ENCODE results near the gene P2RY14.
"Not testable (repeated sequence)": the region's sequence is repeated elsewhere in the genome, so short reads cannot be mapped to it uniquely, and the experiment has no call there.

Gene P2RY14

DNA sequence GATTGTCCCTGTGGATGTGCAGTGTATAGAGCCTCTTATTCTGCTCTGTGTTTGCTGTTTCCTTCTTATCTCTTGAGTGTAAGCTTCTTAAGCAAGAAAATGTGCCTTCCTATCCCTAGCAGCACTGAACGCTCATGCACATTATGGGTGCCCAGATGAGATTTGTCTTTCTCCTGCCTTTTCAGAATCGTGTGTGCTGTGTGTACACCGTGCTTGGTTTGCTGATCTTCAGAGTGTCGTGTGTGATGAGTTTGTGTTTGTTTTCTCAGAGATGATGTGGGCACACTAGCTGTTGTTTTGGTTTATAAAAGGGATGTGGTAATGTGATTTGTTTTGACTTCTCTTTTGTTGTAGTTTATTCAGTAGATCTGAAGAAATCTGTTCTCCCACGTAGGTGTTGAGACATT is 95.1 kb downstream of the P2RY14 start:
- Histone ChIP-seq H3K9ac (ENCODE audit: low read depth, low read length) (no peak overlapping the region), H3K36me3 (ENCODE audit: insufficient read depth, low read length) (no peaks in the 10 kb centered on the region), H3K9me3 (ENCODE audit: control insufficient read depth, insufficient read depth, low read length) (no peaks in the 10 kb centered on the region), H3K4me1 (ENCODE audit: insufficient read depth, low read length) (peaks cover 5% of the 10 kb centered on the region; the same call in 1 of the 2 replicates)

DNA sequence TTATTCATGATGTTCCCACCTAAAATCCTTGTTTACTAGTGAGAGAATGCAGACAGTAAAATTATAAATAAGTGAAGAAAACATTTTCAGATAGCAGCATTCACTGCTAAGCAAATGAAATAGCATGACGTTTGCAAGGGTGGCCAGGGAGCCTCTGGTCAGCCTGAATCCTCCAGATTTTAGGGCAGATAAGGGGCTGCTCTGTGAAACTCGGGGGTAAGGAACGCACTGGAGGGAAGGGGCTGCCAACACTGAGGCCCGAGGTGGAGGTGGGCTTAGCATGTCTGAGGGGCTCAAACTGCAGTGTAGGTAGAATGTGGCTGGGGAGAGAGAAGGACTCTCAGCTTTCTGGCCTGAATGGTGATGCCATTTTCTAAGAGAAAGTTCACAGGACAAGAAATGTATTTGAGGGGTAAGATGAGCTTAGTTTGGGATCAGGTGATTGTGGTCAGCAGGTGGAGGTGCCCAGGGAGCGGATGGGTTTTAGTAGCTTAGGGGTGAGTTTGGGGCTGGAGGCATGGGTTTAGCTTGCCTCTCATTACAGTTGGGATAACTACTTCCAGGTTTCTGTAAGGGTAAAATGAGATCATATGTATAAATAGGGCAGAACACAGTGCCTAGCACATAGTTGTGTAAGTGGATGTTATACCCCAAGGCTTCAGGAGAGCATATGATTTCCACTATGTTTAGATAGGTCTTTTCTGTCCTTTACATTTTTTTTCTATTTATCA is 95.8 kb downstream of the P2RY14 start:
- peaks cover 7% of the 10 kb centered on the region; the same call in 1 of the 2 replicates for H3K4me1 ChIP-seq (ENCODE audit: insufficient read depth, low read length)
- no peaks in the 10 kb centered on the region for H3K9me3 ChIP-seq (ENCODE audit: control insufficient read depth, insufficient read depth, low read length)
- H3K9ac ChIP-seq (ENCODE audit: low read depth, low read length), result no peak overlapping the region
- no peaks in the 10 kb centered on the region for H3K36me3 ChIP-seq (ENCODE audit: insufficient read depth, low read length)

DNA sequence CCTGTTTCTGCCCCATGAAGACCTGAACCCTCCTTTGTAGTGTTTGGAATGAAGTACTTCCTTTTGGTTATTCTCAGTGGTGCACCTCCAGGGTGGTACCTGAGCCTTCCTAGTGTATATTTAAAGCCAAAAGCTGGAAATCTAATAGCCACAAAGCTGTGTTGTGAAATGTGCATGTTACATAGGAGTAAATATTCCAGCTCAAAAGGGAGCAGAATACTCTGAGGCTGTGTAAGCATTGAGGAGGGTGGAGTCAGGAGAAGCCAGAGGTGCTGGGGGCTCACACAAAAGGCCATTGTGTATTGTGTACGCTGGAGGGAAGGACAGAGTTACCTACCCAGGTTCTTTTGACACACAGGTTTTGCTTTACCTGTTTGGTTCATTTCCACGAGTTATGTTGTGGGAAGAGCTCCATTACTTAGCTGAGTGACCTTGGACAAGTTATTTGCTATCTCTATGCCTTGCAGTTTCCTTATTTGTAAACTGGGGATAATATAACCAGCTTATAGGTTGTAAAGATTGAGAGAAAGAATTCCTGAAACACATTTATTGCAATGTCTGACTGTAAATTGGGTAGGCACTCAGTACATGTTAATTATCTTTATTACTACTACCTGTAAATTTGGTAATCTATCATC is 100.0 kb downstream of the P2RY14 start:
- Histone ChIP-seq H3K4me1 (ENCODE audit: insufficient read depth, low read length) (peaks cover 3% of the 10 kb centered on the region; the same call in 1 of the 2 replicates), H3K36me3 (ENCODE audit: insufficient read depth, low read length) (no peaks in the 10 kb centered on the region), H3K9me3 (ENCODE audit: control insufficient read depth, insufficient read depth, low read length) (no peaks in the 10 kb centered on the region), H3K9ac (ENCODE audit: low read depth, low read length) (no peak overlapping the region)

DNA sequence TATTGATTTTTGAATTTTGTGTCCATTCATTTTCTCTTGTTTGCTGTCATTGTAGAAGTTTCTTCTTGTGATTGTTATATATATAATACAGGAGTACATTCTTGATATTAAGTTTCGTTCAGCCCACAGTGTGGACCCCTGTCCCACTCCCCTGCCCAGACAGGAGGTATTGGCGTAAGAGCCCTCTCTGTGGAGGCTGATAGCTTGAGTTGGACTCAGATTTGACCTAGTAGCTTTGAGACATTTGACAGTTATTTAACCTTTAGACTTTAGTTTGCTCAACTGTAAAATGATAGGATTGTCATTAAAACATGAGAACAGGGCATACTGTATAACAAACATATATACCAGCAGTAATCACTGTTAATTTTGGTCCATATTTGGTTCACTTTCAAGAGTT is 102.4 kb downstream of the P2RY14 start:
- Histone ChIP-seq H3K9me3 (ENCODE audit: control insufficient read depth, insufficient read depth, low read length) (no peaks in the 10 kb centered on the region), H3K4me1 (ENCODE audit: insufficient read depth, low read length) (peaks cover 3% of the 10 kb centered on the region; the same call in 1 of the 2 replicates), H3K36me3 (ENCODE audit: insufficient read depth, low read length) (no peaks in the 10 kb centered on the region), H3K9ac (ENCODE audit: low read depth, low read length) (no peak overlapping the region)

DNA sequence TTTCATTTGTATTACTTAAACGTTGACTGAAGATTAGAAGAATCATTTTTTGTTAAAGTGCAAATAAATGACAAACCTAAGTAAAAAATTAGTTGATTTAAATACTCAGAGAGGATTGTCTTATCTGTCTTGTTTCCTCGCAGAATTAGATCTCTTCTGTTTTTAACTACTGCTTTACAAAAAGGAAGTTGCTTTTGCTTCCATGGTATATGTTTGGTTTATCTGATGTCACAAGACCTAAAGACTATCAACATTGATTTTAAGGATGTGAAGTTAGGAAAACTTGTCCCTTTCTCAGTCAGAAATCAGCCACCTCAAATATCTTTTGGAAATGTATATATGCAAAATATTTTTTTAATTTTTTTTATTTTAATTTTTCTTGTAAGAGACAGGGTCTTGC is 104.0 kb downstream of the P2RY14 start:
- H3K4me1 ChIP-seq (ENCODE audit: insufficient read depth, low read length), result peaks cover 3% of the 10 kb centered on the region; the same call in 1 of the 2 replicates
- no peaks in the 10 kb centered on the region for H3K36me3 ChIP-seq (ENCODE audit: insufficient read depth, low read length)
- H3K9ac ChIP-seq (ENCODE audit: low read depth, low read length), result no peak overlapping the region
- H3K9me3 ChIP-seq (ENCODE audit: control insufficient read depth, insufficient read depth, low read length), result no peaks in the 10 kb centered on the region

DNA sequence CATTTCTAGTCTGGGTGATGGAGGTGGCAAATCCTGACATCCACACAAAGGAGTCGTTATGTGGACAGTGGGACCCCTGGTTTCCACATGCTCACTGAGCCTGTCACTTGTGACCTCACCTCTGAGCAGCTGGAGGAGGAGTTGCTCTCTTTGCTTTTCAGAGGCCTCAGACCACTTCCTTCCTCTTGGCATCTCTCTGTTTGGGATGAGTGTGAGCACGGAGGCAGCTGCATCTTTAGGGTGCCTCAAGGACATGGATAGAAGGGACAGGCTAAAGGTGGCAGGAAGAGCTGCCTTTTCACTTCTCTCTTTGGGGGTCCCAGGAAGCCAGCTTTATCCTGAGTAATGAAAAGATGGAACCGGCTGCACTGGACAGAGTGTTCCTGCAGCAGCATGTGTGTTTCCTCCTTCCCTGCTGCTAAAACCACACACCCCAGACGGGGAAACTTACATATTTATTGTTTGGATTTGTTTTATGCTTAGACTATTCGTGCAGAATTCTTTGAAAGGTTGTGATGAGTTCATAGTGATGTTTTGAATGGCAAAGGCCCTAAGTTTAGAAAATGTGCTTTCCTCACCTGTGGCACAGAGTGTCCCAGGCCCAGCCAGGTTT is 107.1 kb downstream of the P2RY14 start:
- H3K4me1 ChIP-seq (ENCODE audit: insufficient read depth, low read length), result no peaks in the 10 kb centered on the region
- H3K9ac ChIP-seq (ENCODE audit: low read depth, low read length), result no peak overlapping the region
- no peaks in the 10 kb centered on the region for H3K36me3 ChIP-seq (ENCODE audit: insufficient read depth, low read length)
- H3K9me3 ChIP-seq (ENCODE audit: control insufficient read depth, insufficient read depth, low read length), result no peaks in the 10 kb centered on the region

DNA sequence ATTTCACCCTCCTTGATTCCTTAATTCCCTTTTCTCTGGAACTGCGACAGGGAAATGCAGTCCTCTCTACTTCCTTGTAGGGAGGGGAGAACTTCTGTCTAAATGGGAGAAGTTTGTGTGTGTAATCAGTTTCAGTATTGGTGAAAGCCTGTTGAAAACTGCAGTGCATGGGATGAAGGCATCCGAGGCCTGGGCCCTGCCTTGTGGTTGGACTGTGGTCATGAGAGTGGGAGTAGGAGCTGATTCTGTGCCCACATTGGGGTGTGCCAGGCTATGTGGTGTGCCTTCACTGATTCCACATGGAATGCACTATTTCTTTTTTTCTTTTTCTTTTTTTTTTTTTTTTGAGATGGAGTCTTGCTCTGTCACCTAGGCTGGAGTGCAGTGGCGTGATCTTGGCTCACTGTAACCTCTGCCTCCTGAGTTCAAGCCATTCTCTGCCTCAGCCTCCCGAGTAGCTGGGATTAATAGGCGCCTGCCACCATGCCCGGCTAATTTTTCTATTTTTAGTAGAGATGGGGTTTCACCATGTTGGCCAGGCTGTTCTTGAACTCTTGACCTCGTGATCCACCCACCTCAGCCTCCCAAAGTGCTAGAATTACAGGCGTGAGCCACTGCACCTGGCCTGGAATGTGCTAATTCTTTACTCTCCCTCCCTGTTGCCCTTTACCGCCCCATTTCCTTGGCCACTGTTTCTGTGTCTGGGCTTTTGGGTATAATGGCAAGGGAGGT is 108.2 kb downstream of the P2RY14 start:
- not testable (repeated sequence) for H3K9ac ChIP-seq (ENCODE audit: low read depth, low read length); H3K9me3 ChIP-seq (ENCODE audit: control insufficient read depth, insufficient read depth, low read length); H3K36me3 ChIP-seq (ENCODE audit: insufficient read depth, low read length); H3K4me1 ChIP-seq (ENCODE audit: insufficient read depth, low read length)

DNA sequence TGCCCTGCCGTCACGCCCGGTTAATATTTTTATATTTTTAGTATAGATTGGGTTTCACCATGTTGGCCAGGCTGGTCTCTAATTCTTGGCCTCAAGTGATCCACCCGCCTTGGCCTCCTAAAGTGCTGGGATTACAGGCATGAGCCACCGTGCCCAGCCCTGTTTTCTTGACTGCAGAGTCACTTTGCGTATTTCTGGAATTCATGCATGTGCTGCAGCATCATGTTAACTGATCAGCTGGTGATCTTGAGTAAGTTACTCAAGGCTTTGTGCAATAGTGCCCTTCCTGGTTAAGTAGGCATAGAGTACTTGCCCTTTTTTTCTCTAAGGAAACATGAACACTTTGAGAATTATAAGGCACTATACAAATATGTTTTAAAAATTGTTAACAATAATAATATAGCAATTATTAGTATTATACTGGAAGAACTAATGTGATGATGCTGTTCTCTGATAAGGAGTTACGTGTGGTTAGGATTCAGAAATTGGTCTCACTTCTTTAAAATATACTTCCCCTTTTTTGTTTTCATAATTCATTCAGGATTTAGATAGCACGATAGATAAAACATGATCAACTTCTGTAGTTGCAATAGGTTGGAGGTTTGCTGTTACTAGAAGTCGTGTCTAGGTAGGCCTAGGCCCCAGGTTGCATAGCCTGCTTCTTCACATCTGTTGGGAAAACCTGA is 108.9 kb downstream of the P2RY14 start:
- H3K9me3 ChIP-seq (ENCODE audit: control insufficient read depth, insufficient read depth, low read length), result no peaks in the 10 kb centered on the region
- no peaks in the 10 kb centered on the region; the same call in 1 of the 2 replicates for H3K36me3 ChIP-seq (ENCODE audit: insufficient read depth, low read length)
- no peak overlapping the region for H3K9ac ChIP-seq (ENCODE audit: low read depth, low read length)
- H3K4me1 ChIP-seq (ENCODE audit: insufficient read depth, low read length), result no peaks in the 10 kb centered on the region

DNA sequence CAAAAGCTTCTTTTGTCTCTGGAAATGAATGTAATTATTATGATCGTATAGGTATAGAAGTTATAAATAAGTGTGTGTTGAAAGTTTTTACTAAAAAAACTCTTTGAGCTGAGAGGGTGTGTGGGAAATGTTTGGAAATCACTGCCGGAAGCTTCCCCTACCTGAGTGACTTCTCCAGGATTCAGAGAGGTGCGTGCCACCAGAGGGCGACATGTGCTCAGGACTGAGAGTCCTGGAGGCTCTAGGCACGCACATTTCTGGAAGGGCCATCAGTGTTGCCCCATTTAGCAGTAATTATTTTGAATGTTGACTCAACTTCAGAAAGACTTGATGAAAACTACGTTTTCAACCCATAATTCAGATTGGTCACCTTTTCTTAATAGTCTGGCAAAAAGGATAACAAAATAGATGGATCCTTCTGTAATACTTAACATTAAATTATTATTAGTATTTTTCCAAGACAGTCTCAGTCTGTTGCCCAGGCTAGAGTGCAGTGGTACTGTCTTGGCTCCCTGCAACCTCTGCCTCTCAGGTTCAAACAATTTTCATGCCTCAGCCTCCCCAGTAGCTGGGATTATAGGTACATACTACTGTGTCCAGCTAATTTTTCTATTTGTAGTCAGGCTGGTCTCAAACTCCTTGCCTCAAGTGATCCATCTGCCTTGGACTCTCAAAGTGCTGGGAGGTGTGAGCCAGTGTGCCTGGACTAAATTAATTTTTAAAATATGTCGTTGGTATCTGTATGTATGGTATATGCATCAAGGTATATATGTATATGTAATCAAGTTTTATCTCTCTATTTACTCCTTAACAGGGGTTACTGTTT is 109.9 kb downstream of the P2RY14 start:
- no peaks in the 10 kb centered on the region for H3K9me3 ChIP-seq (ENCODE audit: control insufficient read depth, insufficient read depth, low read length)
- no peaks in the 10 kb centered on the region for H3K4me1 ChIP-seq (ENCODE audit: insufficient read depth, low read length)

DNA sequence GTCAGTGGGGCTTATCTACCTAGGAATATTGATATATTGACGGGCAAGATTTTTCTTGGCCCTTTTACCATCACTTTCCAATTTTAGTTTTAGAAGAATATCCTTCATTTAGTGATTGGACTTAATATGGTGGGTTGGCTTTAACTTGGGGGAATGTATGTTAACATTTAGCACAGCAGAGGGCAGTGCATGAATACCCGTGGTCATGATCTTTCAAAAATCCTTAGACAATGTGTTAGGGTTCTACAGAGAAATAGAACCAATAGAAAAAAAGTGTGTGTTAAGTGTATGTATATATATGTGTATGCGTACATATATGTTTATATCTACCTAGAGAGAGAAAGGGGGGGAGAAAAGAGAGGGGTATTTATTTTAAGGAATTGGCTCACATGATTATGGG is 112.2 kb downstream of the P2RY14 start:
- Histone ChIP-seq H3K9ac (ENCODE audit: low read depth, low read length) (no peak overlapping the region), H3K9me3 (ENCODE audit: control insufficient read depth, insufficient read depth, low read length) (no peaks in the 10 kb centered on the region), H3K4me1 (ENCODE audit: insufficient read depth, low read length) (no peaks in the 10 kb centered on the region), H3K36me3 (ENCODE audit: insufficient read depth, low read length) (no peaks in the 10 kb centered on the region; the same call in 1 of the 2 replicates)

More for the DNA sequence above, 109.9 kb downstream of the P2RY14 start:
- Histone ChIP-seq H3K36me3 (ENCODE audit: insufficient read depth, low read length) (no peaks in the 10 kb centered on the region; the same call in 1 of the 2 replicates), H3K9ac (ENCODE audit: low read depth, low read length) (no peak overlapping the region)

DNA sequence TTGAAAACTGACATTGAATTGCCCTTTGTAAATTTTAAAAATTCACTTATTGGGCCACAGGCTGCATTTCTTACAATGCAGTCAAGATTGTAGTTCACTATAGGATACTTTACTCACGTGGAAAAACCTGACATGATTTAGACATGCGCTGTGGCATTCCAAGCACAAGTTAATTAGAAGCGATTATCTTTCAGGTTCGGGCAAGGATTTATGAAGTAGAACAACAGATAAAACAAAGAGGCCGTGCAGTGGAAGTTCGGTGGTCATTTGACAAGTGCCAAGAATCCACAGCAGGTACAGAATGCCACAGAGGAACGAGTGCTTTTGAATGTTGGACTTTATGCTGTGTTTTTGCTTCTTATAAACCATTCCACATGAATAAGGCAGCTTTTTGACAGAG is 113.1 kb downstream of the P2RY14 start:
- no peaks in the 10 kb centered on the region; the same call in 1 of the 2 replicates for H3K36me3 ChIP-seq (ENCODE audit: insufficient read depth, low read length)
- H3K9me3 ChIP-seq (ENCODE audit: control insufficient read depth, insufficient read depth, low read length), result no peaks in the 10 kb centered on the region
- no peak overlapping the region for H3K9ac ChIP-seq (ENCODE audit: low read depth, low read length)
- H3K4me1 ChIP-seq (ENCODE audit: insufficient read depth, low read length), result no peaks in the 10 kb centered on the region

All from ES-I3 (cell line).